DND-41 (cell line): ENCODE results near the gene IL18R1.

Source experiments
- EZH2 ChIP-seq: IDR thresholded peaks from 3 replicates; pipeline ENCODE4 v1.6.1; 2012; ENCODE audit warnings: borderline replicate concordance, low read depth, mild to moderate bottlenecking, moderate library complexity, low read length, inconsistent platforms; ENCODE audit not compliant: severe bottlenecking
- TF ChIP-seq, protein P1 (sequence below): IDR thresholded peaks from 2 replicates; pipeline ENCODE4 v1.5.1; 2012; ENCODE audit warnings: borderline replicate concordance, low read length, moderate library complexity, mild to moderate bottlenecking; ENCODE audit not compliant: poor library complexity, severe bottlenecking; ENCODE audit errors: extremely low read depth

DNA sequence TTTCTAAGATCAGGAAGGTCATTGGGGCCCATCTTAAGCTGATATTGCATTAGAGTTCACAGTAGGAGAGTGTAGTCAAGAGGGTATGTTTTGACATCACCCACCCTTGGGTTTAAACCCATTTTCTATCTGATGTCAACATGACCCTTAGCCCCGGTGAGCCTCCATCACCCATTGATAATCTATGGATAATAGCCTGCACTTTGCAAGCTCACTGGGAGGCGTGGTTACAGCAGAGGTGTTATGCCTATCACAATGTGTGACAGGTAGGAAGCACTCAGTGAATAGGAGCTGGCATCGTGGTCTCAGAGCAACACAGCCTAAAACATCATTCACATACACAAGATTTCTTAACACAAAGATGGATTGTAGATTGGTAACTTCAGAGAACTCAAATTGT is 88.6 kb downstream of the IL18R1 start:
- TF ChIP-seq, protein P1, sequence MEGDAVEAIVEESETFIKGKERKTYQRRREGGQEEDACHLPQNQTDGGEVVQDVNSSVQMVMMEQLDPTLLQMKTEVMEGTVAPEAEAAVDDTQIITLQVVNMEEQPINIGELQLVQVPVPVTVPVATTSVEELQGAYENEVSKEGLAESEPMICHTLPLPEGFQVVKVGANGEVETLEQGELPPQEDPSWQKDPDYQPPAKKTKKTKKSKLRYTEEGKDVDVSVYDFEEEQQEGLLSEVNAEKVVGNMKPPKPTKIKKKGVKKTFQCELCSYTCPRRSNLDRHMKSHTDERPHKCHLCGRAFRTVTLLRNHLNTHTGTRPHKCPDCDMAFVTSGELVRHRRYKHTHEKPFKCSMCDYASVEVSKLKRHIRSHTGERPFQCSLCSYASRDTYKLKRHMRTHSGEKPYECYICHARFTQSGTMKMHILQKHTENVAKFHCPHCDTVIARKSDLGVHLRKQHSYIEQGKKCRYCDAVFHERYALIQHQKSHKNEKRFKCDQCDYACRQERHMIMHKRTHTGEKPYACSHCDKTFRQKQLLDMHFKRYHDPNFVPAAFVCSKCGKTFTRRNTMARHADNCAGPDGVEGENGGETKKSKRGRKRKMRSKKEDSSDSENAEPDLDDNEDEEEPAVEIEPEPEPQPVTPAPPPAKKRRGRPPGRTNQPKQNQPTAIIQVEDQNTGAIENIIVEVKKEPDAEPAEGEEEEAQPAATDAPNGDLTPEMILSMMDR = no peak
- no peak for TF ChIP-seq EZH2
